Measurements from ENCODE around the gene CDHR3.
"Not testable (repeated sequence)": the region's sequence is repeated elsewhere in the genome, so short reads cannot be mapped to it uniquely, and the experiment has no call there.

The CDHR3 gene

DNA sequence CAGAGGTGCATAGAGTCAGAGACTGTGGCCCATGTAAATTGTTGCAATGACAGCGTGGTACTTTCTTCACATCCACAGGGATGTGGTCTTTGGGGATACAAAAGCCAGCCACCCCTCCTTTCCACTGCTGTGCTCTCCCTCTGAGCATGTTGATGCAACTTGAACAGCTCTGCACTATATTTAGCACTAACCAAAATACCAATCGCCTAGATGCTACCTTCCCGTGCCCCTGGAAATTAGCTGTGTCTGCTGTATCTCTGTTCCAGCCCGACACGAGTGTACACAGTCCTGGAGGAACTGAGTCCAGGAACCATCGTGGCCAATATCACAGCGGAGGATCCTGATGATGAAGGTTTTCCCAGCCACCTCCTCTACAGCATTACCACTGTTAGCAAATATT lies 38.1 kb downstream of the CDHR3 start:
- TF ChIP-seq, protein P1, sequence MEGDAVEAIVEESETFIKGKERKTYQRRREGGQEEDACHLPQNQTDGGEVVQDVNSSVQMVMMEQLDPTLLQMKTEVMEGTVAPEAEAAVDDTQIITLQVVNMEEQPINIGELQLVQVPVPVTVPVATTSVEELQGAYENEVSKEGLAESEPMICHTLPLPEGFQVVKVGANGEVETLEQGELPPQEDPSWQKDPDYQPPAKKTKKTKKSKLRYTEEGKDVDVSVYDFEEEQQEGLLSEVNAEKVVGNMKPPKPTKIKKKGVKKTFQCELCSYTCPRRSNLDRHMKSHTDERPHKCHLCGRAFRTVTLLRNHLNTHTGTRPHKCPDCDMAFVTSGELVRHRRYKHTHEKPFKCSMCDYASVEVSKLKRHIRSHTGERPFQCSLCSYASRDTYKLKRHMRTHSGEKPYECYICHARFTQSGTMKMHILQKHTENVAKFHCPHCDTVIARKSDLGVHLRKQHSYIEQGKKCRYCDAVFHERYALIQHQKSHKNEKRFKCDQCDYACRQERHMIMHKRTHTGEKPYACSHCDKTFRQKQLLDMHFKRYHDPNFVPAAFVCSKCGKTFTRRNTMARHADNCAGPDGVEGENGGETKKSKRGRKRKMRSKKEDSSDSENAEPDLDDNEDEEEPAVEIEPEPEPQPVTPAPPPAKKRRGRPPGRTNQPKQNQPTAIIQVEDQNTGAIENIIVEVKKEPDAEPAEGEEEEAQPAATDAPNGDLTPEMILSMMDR (conservative IDR thresholded peaks at IDR 0.05) = no peak
- H3K27ac ChIP-seq = no peak overlapping the region

DNA sequence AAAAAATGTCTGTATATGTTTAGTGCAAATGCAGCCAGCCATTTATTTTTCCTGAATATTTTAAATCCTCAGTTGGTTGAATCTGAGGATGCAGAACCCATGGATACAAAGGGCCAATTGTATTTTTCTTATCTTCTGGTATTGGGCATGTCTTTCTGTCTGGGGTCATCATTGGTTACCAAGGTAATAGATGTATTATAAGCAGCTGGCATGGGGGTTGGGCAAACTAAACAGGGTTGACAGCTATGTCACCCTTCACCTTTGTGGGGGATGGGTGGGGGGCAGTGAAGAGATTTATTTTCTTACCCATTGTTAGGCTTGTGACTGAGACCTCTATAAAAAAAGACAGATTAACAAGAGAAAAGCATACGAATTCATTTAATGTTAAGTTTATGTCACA lies 38.8 kb downstream of the CDHR3 start:
- no peak overlapping the region for H3K27ac ChIP-seq

DNA sequence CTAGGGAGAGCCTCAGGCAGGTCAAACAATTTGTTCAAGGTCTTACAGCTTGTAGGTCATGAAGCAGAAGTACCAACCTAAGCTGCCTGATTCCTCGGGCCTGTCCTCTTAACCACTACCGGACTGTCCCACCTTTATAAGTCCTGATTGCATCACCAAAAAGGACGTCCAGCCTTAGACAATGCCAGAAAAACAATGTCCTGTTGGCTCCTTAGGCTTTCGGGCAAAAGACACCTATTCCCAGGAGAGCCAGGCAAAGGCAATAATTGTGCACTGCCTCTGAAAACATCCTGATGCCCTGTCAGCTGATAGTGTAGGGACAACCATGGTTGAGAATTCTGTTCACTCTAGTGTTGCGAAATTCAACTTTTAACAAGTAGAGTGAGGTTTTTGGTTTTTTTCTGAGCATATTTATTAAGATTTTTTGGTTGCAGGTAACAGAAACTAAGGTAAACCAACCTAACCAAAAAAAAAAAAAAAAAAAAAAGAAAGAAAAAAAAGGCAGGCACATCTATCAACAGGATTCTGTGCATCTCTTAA lies 40.5 kb downstream of the CDHR3 start:
- H3K27ac ChIP-seq = no peak overlapping the region
- TF ChIP-seq, protein P1 (conservative IDR thresholded peaks at IDR 0.05) = no peak

More for the DNA sequence above, 38.8 kb downstream of the CDHR3 start:
- TF ChIP-seq, protein P1 (conservative IDR thresholded peaks at IDR 0.05) = no peak

DNA sequence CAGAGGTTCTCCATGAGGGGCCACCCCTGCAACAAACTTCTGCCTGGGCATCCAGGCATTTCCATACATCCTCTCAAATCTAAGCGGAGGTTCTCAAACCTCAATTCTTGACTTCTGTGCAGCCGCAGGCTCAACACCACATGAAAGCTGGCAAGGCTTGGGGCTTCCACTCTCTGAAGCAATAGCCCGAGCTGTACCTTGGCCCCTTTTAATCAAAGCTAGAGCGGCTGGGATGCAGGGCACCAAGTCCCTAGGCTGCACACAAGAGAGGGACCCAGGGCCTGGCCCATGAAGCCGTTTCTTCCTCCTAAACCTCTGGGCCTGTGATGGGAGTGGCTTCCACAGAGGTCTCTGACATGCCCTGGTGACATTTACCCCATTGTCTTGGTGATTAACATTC lies 43.8 kb downstream of the CDHR3 start:
- TF ChIP-seq, protein P1 (conservative IDR thresholded peaks at IDR 0.05) = no peak
- H3K27ac ChIP-seq = no peak overlapping the region

DNA sequence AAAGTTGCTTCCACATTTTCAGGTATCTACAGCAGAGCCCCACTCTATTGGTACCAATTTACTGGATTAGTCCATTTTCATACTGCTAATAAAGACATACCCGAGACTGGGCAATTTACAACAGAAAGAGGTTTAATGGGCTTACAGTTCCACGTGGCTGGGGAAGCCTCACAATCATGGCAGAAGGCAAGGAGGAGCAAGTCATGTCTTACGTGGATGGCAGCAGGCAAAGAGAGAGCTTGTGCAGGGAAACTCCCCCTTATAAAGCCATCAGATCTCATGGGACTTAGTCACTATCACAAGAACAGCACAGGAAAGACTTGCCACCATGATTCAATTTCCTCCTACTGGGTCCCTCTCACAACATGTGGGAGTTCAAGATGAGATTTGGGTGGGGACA lies 44.7 kb downstream of the CDHR3 start:
- not testable (repeated sequence) for H3K27ac ChIP-seq

DNA sequence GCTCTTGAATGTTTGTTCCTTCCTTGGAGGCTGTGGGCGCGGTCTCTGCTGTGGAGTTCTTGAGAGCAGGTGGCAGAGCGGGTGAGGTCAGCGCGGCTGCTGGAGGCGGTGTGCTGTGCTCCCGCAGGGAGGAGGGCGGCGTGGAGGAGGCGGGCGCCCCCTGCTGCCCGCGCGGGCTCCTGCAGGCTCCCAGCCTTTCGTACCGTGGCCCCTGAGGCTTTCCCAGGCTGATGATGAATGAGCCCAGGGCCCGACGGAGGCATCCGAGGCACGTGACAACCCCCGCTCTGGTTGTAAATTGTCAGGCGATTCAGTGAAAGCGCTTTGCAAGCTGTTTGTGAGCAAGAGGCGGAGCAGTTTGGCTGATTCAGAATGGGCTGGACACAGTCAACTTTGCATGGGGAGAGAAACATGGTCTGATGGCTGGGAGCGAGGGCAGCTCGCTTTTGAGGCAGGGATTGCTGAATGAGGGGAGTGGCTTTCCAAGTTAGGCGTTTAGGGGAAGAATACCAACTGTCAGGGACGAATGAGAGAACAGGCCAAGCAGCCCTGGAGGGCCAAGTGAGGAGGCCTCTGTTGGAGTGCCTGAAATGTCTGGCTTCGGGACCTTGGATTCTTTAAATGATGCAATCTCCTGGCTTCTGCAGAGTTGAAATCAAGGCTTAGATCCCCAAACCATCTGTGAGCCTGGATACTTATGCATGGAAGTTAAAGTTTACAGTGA lies 46.6 kb downstream of the CDHR3 start:
- TF ChIP-seq, protein P1 (conservative IDR thresholded peaks at IDR 0.05) = peak; percentile 99
- H3K27ac ChIP-seq = peak overlapping the region; percentile 11; the same call in 1 of the 2 replicates

DNA sequence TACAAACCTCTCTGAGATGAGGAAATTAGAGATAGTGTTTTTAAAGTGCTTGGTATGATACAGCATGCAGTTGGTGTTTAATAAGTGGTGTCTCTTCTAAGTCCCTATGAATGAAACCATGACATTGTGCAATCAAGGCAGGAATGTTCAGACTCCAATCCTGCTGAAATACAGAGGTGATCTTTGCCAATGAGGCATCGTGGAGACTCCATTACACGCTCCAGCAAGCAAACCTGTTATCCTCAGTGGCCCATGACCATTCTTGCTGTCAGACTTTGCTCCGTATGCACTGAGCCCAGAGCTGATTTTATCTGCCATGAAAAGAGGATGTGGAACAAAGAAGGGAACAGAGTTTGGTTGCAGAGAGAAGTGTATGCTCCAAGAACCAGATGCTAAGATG lies 47.3 kb downstream of the CDHR3 start:
- TF ChIP-seq, protein P1 (conservative IDR thresholded peaks at IDR 0.05) = no peak
- peak overlapping the region; percentile 11; the same call in 1 of the 2 replicates for H3K27ac ChIP-seq

DNA sequence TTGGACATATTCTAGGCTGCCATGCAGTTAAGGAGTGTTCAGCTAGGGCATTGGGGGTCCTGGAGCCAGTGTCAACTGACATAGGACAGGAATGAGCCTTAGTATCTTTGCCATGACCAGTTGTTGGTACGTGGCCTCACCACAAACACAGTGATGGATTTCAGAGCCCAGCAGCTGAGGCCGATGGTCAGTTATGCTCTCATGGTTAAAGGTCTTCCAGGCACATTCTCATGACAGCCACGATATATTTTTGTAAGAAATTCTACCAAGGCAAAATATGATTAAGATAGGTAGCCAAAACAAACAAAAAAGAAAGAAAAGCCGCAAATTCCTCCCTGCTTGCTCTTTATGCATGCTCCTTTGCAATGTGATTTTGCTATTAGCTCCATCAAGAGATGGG lies 47.8 kb downstream of the CDHR3 start:
- H3K27ac ChIP-seq = no peak overlapping the region
- TF ChIP-seq, protein P1 (conservative IDR thresholded peaks at IDR 0.05) = no peak

All from VCaP (cell line).